ENCODE measurements around the gene TNIK. TPM values are rescaled to one million over a fixed set of nuclear protein-coding genes. Genes with fewer than 3 reads are reported as not detected.

TNIK gene
- total and polyA plus RNA-seq, 10 of the 15 experiments (the other 5 are each of a cell fraction or from before 2014, with no cell fraction given), result 13.9 to 74.3 (median 48.2) TPM

DNA sequence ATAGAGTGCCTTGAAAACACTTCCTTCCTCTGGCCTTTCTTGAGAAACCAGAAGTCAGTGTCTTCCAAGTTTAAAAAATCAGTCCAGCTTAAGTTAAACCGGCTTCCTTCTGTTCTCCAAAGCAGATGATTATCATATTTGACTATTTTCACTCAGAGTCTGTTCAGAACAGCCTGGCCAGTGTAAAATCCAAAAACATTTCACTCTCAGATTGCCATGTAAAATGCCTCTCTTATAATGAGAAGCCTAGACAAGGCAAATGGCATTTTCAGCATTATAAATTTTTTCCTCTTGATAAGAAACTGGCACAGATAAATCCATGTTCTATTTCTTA is 193.5 kb downstream of the TNIK start:
- Histone ChIP-seq H3K4me1 (ENCODE audit: control insufficient read depth, insufficient read depth, low read length) (peaks cover 74% of the 10 kb centered on the region), H2AFZ (ENCODE audit: control insufficient read depth, low read depth, low read length) (no peak overlapping the region), H3K9ac (ENCODE audit: control insufficient read depth, insufficient read depth, low read length) (0 out of 2 replicates have a peak overlapping the region, but pooled peaks have one; percentile 33), H4K20me1 (ENCODE audit: control insufficient read depth, insufficient read depth) (no peaks in the 10 kb centered on the region), H3K27ac (ENCODE audit: control insufficient read depth, insufficient read depth) (peak overlapping the region; percentile 77), H3K4me3 (0 out of 2 replicates have a peak overlapping the region, but pooled peaks have one; percentile 17), H3K27me3 (replicated peaks in 1 of 2; ENCODE audit: control insufficient read depth in 2 of 2, insufficient read depth in 2 of 2, low read length in 1 of 2) (no peaks in the 10 kb centered on the region), H3K79me2 (ENCODE audit: control insufficient read depth, insufficient read depth, low read length) (peaks cover 95% of the 10 kb centered on the region), H3K36me3 (ENCODE audit: control insufficient read depth in 2 of 2, insufficient read depth in 2 of 2, low read length in 1 of 2) (no peaks in the 10 kb centered on the region; a peak in 1 of 4 replicates), H3K4me2 (ENCODE audit: control insufficient read depth, insufficient read depth) (peak overlapping the region; percentile 80), H3K9me3 (replicated peaks; ENCODE audit: control insufficient read depth, insufficient read depth, low read length) (no peaks in the 10 kb centered on the region)
- FAIRE-seq (no peak), ATAC-seq (no peak), DNase-seq (ENCODE audit: low read depth, low spot score) (no peak)
- ChIA-PET RAD21 (ENCODE audit: unreplicated experiment) (interaction anchor here (1.2 to 6.4 kb wide), 4 partner anchors 9 to 81 kb away, joined by 3 to 68 read pairs (median 32); no protein-coding TSS in a partner anchor), SMC1A (ENCODE audit: uncharacterized antibody, unreplicated experiment) (interaction anchor here (1.1 to 28.2 kb wide), 4 partner anchors 14 to 44 kb away, joined by 3 to 657 read pairs (median 88); no protein-coding TSS in a partner anchor), CTCF (interaction anchor here (1.6 kb wide), 1 partner anchor 15 kb away, joined by 5 read pairs; no protein-coding TSS in a partner anchor), POLR2A (interaction anchor here (3.4 to 4.9 kb wide), 2 partner anchors 11 to 15 kb away, joined by 11 to 27 read pairs; no protein-coding TSS in a partner anchor)
- WGBS (ENCODE audit: insufficient coverage, insufficient replicate concordance, low lambda C conversion rate, missing lambda C conversion rate), result 0% methylated on average over 1 of the region's 1 CpG
- no TSS peak for BruUV-seq (replicated peaks)
- intact Hi-C loops (cut with micrococcal nuclease; ENCODE audit: unreplicated experiment), result no loop called here
- in situ Hi-C loops (cut with MboI), result no loop called here
- TF ChIP-seq ZBED1 (IDR thresholded peaks at IDR 0.05; ENCODE audit: borderline replicate concordance), result no peak
- TF ChIP-seq, protein P1, sequence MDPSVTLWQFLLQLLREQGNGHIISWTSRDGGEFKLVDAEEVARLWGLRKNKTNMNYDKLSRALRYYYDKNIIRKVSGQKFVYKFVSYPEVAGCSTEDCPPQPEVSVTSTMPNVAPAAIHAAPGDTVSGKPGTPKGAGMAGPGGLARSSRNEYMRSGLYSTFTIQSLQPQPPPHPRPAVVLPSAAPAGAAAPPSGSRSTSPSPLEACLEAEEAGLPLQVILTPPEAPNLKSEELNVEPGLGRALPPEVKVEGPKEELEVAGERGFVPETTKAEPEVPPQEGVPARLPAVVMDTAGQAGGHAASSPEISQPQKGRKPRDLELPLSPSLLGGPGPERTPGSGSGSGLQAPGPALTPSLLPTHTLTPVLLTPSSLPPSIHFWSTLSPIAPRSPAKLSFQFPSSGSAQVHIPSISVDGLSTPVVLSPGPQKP (IDR thresholded peaks at IDR 0.05; ENCODE audit: low read depth, low read length), result no peak
- TF ChIP-seq MYC (IDR thresholded peaks at IDR 0.05; ENCODE audit: insufficient read depth, insufficient read length, insufficient replicate concordance, low read length, severe bottlenecking), result no peak
- TF ChIP-seq SMAD5 (IDR thresholded peaks at IDR 0.05; ENCODE audit: low read depth), result no peak
- TF ChIP-seq STAT1 (conservative IDR thresholded peaks at IDR 0.05), result no peak
- TF ChIP-seq SP1 (IDR thresholded peaks at IDR 0.05; ENCODE audit: low read depth, low read length), result no peak
- TF ChIP-seq HDGF (IDR thresholded peaks at IDR 0.05), result no peak

All from GM12878 (cell line).